Activated CD8-positive, alpha-beta memory T cell treated with anti-CD3 and anti-CD28 coated beads, Interleukin-2, amount 50 U/mL, for 4 hours (primary cell): ENCODE measurements around the gene AAR2.

ENCODE experiments used
- DNase-seq: peaks from one replicate; pipeline ENCODE4 v3.0.0-alpha.2; 2020

AAR2 gene

GRCh38 chr20:36218380-36219064 lies 17.8 kb upstream of the AAR2 start:
- no peak for DNase-seq

- no peak for DNase-seq
These were observed 16.5 kb upstream of the AAR2 start for GRCh38 chr20:36219671-36220220.

- DNase-seq = no peak
These were observed 10.6 kb upstream of the AAR2 start for GRCh38 chr20:36225666-36226065.

GRCh38 chr20:36228770-36229169 lies 7.5 kb upstream of the AAR2 start:
- no peak for DNase-seq

GRCh38 chr20:36230019-36230418 lies 6.3 kb upstream of the AAR2 start:
- DNase-seq = no peak

- no peak for DNase-seq
These were observed 4.9 kb upstream of the AAR2 start for GRCh38 chr20:36231331-36231730.

- no peak for DNase-seq
These were observed 1.4 kb upstream of the AAR2 start for GRCh38 chr20:36234771-36235320.

GRCh38 chr20:36236786-36237121 lies 476 bp downstream of the AAR2 start:
- DNase-seq = no peak

- DNase-seq = no peak
These were observed 1.2 kb downstream of the AAR2 start for GRCh38 chr20:36237477-36237876.

- no peak for DNase-seq
These were observed 1.9 kb downstream of the AAR2 start for GRCh38 chr20:36238153-36238552.

- no peak for DNase-seq
These were observed 2.5 kb downstream of the AAR2 start for GRCh38 chr20:36238760-36239159.

- no peak for DNase-seq
These were observed 3.8 kb downstream of the AAR2 start for GRCh38 chr20:36240076-36240475.

- no peak for DNase-seq
These were observed 5.4 kb downstream of the AAR2 start for GRCh38 chr20:36241678-36242077.

- DNase-seq = no peak
These were observed 7.4 kb downstream of the AAR2 start for GRCh38 chr20:36243726-36244125.

- no peak for DNase-seq
These were observed 10.1 kb downstream of the AAR2 start for GRCh38 chr20:36246401-36246800.

- no peak for DNase-seq
These were observed 12.6 kb downstream of the AAR2 start for GRCh38 chr20:36248836-36249235.

- DNase-seq = no peak
These were observed 13.2 kb downstream of the AAR2 start for GRCh38 chr20:36249450-36249849.

GRCh38 chr20:36251426-36251825 lies 15.1 kb downstream of the AAR2 start:
- DNase-seq = no peak

GRCh38 chr20:36252511-36252910 lies 16.2 kb downstream of the AAR2 start:
- DNase-seq = no peak

- DNase-seq = no peak
These were observed 16.8 kb downstream of the AAR2 start for GRCh38 chr20:36253036-36253435.

GRCh38 chr20:36254076-36254475 lies 17.8 kb downstream of the AAR2 start:
- no peak for DNase-seq

- no peak for DNase-seq
These were observed 19.2 kb downstream of the AAR2 start for GRCh38 chr20:36255445-36255844.

- no peak for DNase-seq
These were observed 23.1 kb downstream of the AAR2 start for GRCh38 chr20:36259177-36260061.

GRCh38 chr20:36260316-36260715 lies 24.0 kb downstream of the AAR2 start:
- no peak for DNase-seq
